K562 (cell line): ENCODE results near the gene PEPD. TPM values are rescaled to one million over a fixed set of nuclear protein-coding genes. Genes with fewer than 3 reads are reported as not detected.

Experiments used
- MGA ChIP-seq: fragments of 450-650 bp; IDR thresholded peaks from 2 replicates; pipeline ENCODE4 v1.6.1; 2016; ENCODE audit warnings: mild to moderate bottlenecking, moderate library complexity
- NRF1 ChIP-seq, 2 experiments: fragments of 450-650 bp; IDR thresholded peaks in 1 of 2; conservative IDR thresholded peaks in 1 of 2; 2 replicates each; pipeline ENCODE4 v1.6.1; 2014; ENCODE audit warnings: mild to moderate bottlenecking in 2 of 2
- polyA plus RNA-seq, 8 experiments: library from polyadenylated mRNA; depleted of rRNA in 4 of 8; stranded (reverse) in 5 of 8; unstranded in 3 of 8; fragments of >200 nt; fragmentation: Nextera tagmentation in 2 of 8; fragmentation: Illumina TruSeq in 1 of 8; extraction: Ambion mirVana in 2 of 8; extraction: Trizol in 1 of 8; gene quantifications; 2 replicates each; pipeline versions ENCODE4 v1.2.1 to v1.2.3, GENCODE V29; 2011 to 2014; ENCODE audit warnings: inconsistent platforms in 1 of 8, missing spikeins in 1 of 8
- total RNA-seq, 7 experiments: library from RNA; depleted of rRNA in 6 of 7; stranded (reverse); fragments of >200 nt in 6 of 7; fragmentation: Illumina TruSeq in 2 of 7; extraction: Trizol in 2 of 7; gene quantifications; 2 replicates each; pipeline versions ENCODE4 v1.2.1 to v1.2.3, GENCODE V29; 2011 to 2021; ENCODE audit warnings: low replicate concordance in 1 of 7

PEPD gene
- total and polyA plus RNA-seq, 9 of the 15 experiments (the other 6 are each of a cell fraction or from before 2014, with no cell fraction given), result 1.3 to 19.2 (median 16.0) TPM

DNA sequence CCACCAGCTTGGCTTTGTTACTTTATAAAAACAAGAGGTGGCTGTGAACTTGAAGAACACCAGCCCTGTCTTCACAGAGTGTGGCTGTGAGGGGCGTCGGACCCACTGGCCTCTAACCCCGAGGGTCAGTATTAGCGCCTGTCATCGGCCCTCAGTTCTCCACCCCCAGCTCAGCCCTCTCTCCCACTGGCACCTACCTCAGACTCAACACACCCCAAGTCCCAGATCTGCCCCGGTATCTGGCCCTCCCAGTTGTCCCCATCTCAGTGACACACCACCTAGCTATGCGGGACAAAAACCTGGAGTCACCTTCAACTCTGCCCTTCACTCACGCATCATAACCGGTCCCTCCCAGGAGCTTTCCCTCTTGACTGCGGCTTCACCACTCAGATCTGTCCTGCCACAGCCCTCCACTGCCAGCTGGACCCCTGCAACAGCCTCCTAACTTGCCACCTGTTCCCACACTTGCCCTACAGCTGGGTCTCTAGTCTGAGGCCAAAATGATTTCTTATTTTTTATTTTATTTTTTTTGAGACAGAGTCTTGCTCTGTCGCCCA is 45.4 kb downstream of the PEPD start (continued):
- TF ChIP-seq MGA (no peak), NRF1 (conservative IDR thresholded peaks at IDR 0.05 in 1 of 2, IDR thresholded peaks at IDR 0.05 in 1 of 2) (no peak)
